HG03175 (cell line): ENCODE data around the gene RMND5A.
A peak's percentile ranks its signal among the peaks of the same experiment; 100 is the strongest.

Experiments used
- ATAC-seq: cut with Tn5 transposase; IDR thresholded peaks from one replicate; pipeline ENCODE4 v1.9.1; 2021; ENCODE audit warnings: mild to moderate bottlenecking, moderate library complexity; ENCODE audit not compliant: unreplicated experiment

RMND5A gene

GRCh38 chr2:86764661-86765309, 44.7 kb downstream of the RMND5A start:
- ATAC-seq = peak; percentile 50

GRCh38 chr2:86765310-86765695, 45.2 kb downstream of the RMND5A start:
- ATAC-seq = no peak

- ATAC-seq = no peak
Observed at GRCh38 chr2:86768189-86768949, 48.3 kb downstream of the RMND5A start.

- no peak for ATAC-seq
Observed at GRCh38 chr2:86769838-86770237, 49.7 kb downstream of the RMND5A start.

GRCh38 chr2:86770816-86771301, 50.8 kb downstream of the RMND5A start:
- no peak for ATAC-seq

- no peak for ATAC-seq
Observed at GRCh38 chr2:86772611-86773010, 52.5 kb downstream of the RMND5A start.

- no peak for ATAC-seq
Observed at GRCh38 chr2:86774862-86775261, 54.8 kb downstream of the RMND5A start.

- no peak for ATAC-seq
Observed at GRCh38 chr2:86775338-86775737, 55.2 kb downstream of the RMND5A start.

- no peak for ATAC-seq
Observed at GRCh38 chr2:86776532-86776931, 56.4 kb downstream of the RMND5A start.

- ATAC-seq = no peak
Observed at GRCh38 chr2:86778957-86779356, 58.9 kb downstream of the RMND5A start.

GRCh38 chr2:86779971-86780370, 59.9 kb downstream of the RMND5A start:
- no peak for ATAC-seq

- ATAC-seq = no peak
Observed at GRCh38 chr2:86781363-86781762, 61.3 kb downstream of the RMND5A start.

GRCh38 chr2:86782748-86783147, 62.7 kb downstream of the RMND5A start:
- no peak for ATAC-seq

- peak; percentile 90 for ATAC-seq
Observed at GRCh38 chr2:86783615-86784339, 63.7 kb downstream of the RMND5A start.

GRCh38 chr2:86785456-86785855, 65.4 kb downstream of the RMND5A start:
- no peak for ATAC-seq

- ATAC-seq = no peak
Observed at GRCh38 chr2:86786001-86786536, 66.0 kb downstream of the RMND5A start.

GRCh38 chr2:86787736-86788135, 67.6 kb downstream of the RMND5A start:
- no peak for ATAC-seq

GRCh38 chr2:86788165-86788564, 68.1 kb downstream of the RMND5A start:
- no peak for ATAC-seq

GRCh38 chr2:86788881-86789686, 69.0 kb downstream of the RMND5A start:
- no peak for ATAC-seq

GRCh38 chr2:86789687-86790133, 69.6 kb downstream of the RMND5A start:
- no peak for ATAC-seq
